GM19043 (cell line): ENCODE measurements around the gene TBX15.

Experiments
- ATAC-seq: cut with Tn5 transposase; IDR thresholded peaks from one replicate; pipeline ENCODE4 v1.9.1; 2021; ENCODE audit warnings: low read depth; ENCODE audit not compliant: unreplicated experiment

TBX15 gene

DNA sequence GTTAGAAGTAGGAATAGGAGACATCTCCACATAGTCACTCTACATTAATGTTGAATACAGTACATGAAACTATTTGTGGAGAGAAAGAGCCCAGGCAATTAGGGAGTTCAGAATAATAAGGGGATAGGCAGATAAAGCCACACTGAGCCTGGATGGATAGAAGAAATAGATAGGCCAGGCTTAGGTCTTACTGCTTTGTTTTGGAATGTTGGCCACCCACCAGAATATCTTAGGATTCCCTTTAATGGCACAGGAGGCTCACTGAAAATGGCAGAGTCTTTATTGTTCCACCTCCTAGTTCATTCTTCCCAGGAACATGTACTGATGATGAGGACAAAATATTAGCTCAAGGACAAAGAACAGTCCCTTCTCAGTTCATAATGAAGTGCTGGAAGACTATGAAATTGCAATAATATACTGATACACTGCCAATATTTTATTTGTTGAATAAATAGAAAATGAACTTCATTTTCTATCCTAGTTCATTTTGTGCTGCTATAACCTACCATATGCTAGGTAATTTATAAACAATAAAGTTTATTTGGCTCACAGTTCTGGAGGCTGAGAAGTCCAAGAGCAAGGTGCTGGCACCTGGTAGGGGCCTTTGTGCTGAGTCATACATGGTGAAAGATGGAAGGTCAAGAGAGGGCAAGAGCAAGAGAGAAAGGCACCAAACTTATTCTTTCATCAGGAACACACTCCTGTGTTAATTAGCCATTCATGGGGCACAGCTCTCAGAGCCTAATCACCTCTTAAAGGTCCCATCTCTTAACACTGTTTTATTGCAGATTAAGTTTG lies 87.3 kb downstream of the TBX15 start:
- no peak for ATAC-seq

DNA sequence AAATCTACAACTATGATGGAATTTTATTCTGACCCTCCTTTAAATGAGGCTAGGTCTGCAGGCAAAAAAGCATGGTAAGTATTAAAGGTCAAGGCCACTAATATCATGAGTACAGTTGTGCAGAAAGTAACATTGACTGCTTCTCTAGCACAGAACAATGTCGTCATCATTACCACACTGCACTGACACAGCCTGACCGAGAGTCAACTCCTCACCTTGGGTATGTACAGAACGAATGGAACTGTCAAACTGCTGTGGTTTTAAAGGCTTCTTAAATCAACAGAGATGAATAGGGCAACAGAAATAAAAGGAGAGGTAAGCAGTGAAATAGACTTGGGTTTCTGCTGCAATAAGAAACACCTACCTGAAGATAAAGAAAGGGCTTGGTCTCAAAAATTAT lies 88.8 kb downstream of the TBX15 start:
- no peak for ATAC-seq

DNA sequence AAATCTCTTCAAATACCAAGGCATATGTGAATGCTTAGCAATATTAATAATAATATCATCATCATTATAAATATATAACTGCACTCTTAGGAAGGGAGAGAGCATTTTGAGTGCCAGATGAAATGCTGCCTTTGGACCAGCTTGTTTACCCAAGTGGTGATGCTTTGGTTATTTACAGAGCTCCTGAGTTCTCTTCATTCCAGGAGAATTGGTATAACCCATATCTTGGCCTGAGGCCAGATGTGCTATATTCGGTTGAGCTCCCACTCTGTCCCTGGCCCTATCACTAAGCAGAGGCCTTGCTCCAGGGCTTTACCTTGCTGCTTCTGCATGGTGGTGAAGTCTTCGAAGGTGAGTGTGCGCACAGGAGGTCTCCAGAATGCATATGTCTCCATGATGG lies 89.4 kb downstream of the TBX15 start:
- ATAC-seq: no peak

DNA sequence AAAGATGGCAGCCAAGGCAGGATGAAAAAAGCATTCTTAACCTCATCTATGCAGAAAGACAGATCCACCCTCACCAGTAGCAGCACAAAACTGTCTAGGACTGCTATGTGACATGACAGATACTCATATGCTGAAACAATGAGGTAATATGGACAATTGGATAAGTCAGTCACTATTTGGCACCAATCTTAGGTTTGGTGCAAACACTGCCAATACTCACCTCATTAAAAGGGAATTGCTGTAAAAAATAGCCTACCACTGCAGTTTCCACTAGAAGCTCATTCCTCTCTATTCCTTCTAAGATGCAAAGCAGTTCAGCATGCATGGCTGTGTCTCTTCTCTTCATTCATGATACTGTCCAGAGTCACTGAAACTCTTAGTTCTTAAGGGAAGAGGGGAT lies 91.7 kb downstream of the TBX15 start:
- no peak for ATAC-seq

DNA sequence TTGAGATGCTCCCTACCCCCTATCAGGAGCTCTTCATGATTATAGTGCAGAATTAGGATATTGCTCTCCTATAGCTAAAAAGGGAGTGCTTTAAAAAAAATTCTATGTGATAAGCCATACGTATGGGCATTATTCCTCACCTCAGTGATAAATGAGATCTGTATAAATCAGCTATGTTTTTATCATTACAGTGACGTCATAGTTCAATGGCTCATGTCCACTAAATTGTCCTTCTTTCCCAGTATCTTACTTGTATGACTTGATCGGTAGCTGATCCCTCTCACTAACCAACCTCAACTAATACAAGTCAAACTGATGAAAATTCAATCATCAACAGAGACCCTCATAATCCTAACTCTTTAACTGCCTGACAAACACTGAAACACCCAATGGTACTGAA lies 93.3 kb downstream of the TBX15 start:
- no peak for ATAC-seq

DNA sequence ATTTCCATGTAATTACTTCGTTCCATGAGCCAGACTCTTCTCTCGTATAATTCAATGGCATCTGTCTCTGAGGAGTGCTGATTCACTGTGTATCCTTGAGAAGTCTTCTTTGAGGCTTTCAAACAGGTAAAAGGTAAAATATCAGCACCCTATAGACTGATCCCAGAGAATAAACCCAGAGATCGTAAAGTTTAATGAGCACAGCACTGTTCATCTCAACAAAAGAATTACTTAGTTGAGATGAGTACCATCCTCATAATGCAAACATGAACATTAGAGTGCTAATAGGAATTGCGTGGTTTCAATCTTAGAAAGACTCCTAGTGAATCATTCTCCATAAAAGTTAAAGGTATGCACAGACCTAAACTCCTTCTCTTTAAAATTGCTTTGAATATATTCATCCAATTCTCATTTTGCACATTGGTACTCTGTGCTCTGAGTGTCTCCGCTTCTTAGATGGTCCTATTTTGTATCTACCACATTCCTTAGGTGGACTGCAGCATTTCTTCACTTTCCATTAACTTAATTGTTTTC lies 97.2 kb downstream of the TBX15 start:
- ATAC-seq: no peak

- no peak for ATAC-seq
Observed at GRCh38 chr1:118884946-118885345, 103.2 kb downstream of the TBX15 start.

DNA sequence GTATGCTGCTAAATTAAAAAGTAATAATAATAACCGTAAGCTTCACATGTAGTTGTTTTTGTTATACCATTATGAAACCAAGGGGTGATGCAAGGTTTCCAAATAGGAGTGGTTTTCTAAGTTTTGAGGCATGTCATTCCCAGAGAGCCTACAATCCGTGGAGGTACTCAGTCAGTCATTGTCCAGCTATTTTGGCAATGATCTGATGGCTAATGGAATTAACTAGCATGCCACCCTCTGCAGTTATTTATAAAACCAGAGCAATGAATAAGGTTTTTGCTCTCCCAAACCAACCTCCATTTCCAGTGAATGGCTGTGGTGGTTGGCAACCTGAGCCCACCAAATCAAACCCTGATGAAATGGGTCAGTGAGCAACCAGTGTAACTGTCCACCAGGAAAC lies 106.4 kb downstream of the TBX15 start:
- no peak for ATAC-seq

DNA sequence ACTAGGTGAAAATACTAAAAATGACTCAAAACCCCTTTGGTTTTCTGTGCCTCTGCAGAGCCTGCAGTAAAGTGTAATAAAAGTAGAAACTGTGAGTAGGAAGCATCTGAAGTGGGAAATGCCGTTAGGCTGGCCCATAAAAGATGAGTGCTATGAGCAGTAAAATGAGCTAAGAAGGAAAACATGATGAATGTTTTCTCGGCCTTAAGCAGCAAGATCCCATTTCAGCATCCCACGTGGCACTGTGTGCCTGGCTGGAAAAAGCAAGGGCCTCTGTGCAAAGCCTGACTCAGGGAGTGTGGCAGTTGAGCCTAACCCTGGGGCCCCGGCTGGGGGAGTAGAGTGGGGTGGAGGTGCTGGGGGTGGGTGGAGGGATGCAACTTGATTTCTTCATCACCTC lies 109.5 kb downstream of the TBX15 start:
- ATAC-seq: no peak

DNA sequence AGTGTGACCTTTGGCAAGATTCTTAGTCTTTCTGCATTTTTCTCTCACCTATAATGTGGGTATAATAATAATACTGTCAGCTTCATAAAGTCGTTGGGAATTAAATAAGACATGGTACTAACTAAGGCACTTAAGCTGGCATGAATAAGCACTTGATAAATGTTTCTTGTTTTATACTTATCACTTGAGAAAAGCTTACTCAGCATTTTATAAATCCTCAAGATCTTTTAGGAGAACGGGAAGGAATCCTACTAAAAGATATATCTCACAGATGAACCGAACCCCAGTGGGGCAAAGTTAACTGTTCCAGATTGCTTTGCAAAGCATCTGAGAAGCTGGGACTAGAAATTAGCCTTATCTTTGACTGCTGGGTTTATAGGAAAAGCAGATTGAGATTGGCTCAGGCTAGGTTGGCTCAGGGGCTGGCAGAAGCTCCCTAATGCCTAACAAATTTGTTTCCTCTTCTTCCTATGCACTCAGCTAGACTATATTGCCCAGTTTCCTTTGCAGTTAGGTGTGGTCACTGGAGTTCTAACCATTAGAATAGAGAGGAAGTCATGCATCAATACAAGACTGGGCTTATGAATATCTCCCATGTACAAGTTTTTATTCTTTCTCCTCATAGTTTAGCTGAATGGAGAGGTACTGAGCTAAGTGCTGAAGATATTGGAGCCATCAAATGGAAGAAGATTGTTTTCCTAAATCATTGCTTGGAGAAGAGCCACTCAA lies 110.3 kb downstream of the TBX15 start:
- ATAC-seq: no peak

GRCh38 chr1:118871582-118872171 lies 116.5 kb downstream of the TBX15 start:
- ATAC-seq: no peak

DNA sequence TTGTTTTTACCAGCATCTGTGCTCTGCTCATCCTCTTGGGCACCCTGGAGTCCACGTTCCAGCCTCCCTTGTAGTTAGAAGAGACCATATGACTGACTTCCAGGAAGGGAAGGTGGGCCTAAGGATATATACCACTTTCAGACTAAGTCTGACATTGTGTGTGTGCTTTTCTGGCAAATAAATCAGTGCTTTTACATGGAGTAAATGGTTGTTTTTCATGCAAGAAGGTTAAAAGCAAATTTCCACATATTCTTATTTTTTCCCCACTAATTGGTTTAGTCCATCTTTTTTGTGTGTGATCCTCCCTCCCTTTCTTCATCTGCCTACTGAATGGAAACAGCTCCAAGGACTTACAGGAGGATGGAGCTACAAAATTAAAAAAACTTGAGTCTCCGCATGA lies 119.8 kb downstream of the TBX15 start:
- ATAC-seq: no peak

DNA sequence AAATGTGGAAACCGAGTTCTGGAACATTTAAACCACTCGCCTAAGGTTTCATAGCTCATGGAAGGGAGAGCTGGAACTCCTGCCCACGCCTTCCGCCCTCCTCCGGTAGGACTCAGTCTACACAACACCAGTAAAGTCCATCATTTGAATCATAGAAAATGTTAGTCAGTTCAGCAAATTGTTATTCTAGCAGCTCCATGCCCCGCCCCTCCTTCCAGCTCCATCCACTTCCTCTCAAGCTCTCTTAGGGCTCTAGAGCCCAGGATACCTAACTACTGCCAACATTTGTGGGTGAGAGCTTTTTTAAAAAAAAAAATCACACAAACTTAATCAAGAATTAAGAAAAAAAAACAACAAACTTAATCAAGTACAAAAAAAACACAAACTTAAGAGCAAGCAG lies 121.8 kb downstream of the TBX15 start:
- no peak for ATAC-seq

- no peak for ATAC-seq
Observed at GRCh38 chr1:118863688-118864087, 124.5 kb downstream of the TBX15 start.

DNA sequence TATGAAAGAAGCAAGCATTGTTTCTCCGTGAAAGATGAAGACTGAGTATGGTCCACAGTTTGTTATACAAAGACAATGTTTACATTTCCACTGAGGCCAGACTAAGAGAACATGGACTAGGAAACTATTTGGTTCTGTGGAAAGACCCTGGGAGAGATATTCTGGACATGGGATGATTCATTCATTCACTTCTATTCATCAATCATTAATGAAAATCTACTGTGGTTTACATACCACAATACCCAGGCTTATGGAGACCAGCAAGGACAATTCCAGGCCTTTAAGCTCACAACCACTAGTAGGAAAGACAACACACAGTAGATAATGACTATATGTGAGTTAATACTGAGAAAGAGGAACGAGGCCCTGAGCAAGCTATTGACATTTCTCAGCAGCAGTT lies 125.4 kb downstream of the TBX15 start:
- peak; percentile 73 for ATAC-seq

DNA sequence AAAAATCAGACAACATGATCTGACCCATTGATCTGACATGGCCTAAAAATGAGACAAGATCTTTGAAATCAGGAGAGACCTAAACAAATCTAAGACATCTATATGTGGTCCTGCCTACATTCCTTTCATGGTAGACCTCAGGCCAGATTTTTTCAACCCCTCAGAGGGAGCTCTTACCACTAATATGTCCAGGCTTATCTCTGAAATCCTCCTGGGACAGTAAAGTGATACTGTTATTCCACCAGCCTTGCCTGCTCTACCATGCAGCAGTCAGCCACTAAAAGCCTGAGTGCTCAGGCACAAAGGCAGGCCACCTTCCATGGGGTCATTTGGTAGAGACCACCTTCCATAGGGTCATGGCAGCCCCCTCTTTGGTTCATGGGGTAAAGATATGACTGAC lies 126.9 kb downstream of the TBX15 start:
- ATAC-seq: no peak

DNA sequence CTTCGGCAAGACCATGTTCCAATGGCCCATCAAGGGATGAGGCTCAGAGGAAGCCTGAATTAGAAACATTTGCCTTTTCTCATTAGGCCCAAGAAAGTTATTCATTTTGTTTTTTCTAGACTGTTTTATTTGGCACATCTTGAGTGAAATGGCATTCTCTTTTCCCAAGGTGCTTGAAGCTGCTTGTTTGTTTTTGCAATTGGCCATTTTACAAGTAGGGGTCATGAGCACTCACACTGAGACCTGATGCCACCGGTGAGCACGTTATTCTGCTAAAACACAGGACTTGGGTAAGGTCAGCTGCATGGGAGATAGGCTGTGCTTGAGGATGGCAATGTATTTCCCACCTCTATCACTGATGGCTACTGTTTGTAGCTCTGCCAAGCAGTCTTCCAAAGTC lies 128.1 kb downstream of the TBX15 start:
- ATAC-seq: no peak

- ATAC-seq: no peak
Observed at GRCh38 chr1:118846443-118846842, 141.7 kb downstream of the TBX15 start.

DNA sequence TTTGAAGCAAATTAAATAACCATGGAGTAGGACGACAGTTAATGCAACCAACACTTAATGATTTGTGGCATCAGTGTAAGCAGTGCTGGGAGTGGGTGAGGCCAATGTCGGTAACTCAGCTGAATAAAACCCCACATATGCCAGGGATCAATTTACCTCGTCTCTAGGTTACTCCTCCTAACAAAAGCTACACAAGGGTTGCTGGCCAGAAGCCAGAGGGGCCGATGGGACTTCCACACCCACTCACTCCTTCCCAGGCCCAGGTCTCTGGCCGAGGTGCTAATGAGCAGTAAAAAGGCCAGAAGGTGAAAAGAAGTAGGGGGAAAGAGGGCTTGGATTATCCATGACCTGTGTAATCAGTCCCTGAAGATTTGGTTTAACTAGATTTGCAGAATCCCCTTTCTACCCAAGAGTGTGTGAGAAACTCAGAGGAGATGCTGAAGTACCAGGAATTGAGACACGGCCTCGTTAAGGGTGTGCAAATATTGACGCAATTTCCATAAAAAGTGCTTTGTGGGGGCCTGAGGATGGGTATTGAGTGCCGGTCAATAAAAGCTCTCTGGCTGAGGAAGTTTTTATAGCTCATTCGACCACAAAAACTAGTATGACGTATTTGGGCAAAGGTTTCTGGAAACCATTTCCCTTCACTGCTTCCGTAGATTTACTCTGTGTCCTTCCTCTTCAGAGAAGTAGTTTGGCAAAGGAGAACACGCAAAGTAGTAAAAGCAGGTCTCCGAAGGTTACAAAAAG lies 145.5 kb downstream of the TBX15 start:
- ATAC-seq: no peak

DNA sequence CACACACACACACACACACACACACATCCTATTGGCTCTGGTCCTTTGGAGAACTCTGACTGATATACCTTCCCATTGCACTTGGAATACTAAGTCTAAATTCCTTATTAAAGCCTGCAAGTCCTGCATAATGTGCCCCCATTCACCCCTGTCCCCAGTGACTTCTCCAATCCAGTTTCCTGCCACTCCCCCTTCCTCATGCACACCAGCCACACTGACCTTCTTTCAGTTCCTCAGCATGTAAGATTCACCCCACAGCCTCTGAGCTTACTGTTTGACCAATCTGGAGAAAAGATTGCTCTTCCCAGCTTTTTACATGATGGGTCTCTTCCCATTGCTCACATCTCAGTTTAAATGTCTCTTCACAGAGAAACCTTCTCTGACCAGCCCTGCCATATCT lies 146.6 kb downstream of the TBX15 start:
- ATAC-seq: no peak
